ENCODE results near the gene SPC24. TPM values are rescaled to one million over a fixed set of nuclear protein-coding genes. Genes with fewer than 3 reads are reported as not detected.
"Not testable (repeated sequence)": the region's sequence is repeated elsewhere in the genome, so short reads cannot be mapped to it uniquely, and the experiment has no call there.

The SPC24 gene
- total RNA-seq, 1 donor from 2014 or later, result 33.0 TPM

- no peak for DNase-seq (ENCODE audit: low read depth)
- TF ChIP-seq, protein P1, sequence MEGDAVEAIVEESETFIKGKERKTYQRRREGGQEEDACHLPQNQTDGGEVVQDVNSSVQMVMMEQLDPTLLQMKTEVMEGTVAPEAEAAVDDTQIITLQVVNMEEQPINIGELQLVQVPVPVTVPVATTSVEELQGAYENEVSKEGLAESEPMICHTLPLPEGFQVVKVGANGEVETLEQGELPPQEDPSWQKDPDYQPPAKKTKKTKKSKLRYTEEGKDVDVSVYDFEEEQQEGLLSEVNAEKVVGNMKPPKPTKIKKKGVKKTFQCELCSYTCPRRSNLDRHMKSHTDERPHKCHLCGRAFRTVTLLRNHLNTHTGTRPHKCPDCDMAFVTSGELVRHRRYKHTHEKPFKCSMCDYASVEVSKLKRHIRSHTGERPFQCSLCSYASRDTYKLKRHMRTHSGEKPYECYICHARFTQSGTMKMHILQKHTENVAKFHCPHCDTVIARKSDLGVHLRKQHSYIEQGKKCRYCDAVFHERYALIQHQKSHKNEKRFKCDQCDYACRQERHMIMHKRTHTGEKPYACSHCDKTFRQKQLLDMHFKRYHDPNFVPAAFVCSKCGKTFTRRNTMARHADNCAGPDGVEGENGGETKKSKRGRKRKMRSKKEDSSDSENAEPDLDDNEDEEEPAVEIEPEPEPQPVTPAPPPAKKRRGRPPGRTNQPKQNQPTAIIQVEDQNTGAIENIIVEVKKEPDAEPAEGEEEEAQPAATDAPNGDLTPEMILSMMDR (conservative IDR thresholded peaks at IDR 0.05; ENCODE audit: low read depth, low read length), result no peak
- no peak overlapping the region for H3K4me3 ChIP-seq (ENCODE audit: low read depth, low read length)
Measured at GRCh38 chr19:11164879-11165406, 9.4 kb upstream of the SPC24 start.

DNA sequence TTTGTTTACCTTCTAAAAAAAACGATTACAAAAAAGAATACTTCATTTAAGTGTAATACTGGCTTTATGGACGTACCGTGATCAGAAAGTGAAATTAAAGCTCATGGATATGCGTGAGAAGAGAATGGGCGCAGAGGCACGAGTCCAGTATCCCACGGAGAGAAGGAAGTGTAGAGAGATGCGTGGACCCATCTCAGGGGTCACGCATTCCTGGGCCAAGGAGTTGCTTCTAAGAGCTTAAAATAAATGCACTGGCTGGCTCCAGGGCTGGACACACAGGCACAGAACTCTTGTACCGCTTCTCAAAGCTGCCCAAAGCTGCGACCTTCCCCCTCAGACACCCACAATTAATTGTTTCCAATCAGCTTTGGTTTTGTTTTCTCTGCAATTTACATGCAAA, 8.7 kb upstream of the SPC24 start:
- TF ChIP-seq, protein P1 (conservative IDR thresholded peaks at IDR 0.05; ENCODE audit: low read depth, low read length), result no peak
- no peak overlapping the region for H3K4me3 ChIP-seq (ENCODE audit: low read depth, low read length)
- DNase-seq (ENCODE audit: low read depth), result no peak

DNA sequence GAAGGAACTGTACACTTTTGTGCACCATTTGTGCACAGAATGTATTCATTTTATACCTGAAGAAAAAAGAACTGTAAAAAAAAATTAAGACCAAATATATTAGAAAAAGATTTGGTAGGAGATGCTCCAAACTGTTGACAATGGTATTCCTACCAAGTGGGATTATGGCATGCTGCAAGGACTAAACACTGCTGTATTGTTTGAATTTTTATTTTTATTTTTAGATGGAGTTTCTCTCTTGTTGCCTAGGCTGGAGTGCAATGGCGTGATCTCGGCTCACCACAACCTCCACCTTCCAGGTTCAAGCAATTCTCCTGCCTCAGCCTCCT, 4.8 kb upstream of the SPC24 start:
- DNase-seq (ENCODE audit: low read depth); H3K4me3 ChIP-seq (ENCODE audit: low read depth, low read length): not testable (repeated sequence)

DNA sequence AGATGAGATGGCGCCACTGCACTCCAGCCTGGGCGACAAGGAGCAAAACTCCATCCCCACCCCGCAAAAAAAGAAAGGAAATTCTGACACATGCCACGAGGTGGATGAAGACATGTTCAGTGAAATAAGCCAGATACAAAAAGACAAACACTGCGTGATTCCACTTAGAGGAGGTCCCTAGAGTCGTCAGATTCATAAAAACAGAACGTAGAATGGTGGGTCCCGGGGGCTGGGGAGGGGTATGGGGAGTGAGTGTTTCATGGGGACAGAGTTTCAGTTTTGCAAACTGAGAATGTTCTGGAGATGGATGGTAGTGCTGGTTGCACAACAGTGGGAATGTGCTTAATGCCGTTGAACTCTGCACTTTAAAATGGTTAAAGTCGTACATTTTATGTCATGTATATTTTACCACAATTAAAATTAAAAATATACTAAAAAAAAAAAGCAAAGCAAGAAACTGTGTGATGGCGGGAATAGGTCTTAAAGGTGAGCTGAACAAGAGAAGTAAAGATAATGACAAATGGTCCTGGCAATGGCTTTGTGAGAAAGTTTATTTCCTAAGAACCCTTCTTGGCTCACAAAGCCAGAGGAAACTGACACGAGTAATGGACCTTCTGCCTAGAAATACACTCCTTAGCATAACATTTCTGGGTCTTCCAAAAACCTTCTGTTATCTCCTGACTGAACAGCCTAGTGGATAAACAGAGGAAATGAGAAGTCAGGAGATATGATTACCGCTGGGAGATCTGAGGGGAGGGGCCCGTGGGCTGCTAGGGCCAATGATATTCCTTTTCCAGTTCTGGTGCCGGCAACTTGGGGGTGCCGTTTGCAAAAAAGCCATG, 4.2 kb upstream of the SPC24 start:
- TF ChIP-seq, protein P1 (conservative IDR thresholded peaks at IDR 0.05; ENCODE audit: low read depth, low read length), result no peak
- no peak overlapping the region for H3K4me3 ChIP-seq (ENCODE audit: low read depth, low read length)
- DNase-seq (ENCODE audit: low read depth), result no peak

DNA sequence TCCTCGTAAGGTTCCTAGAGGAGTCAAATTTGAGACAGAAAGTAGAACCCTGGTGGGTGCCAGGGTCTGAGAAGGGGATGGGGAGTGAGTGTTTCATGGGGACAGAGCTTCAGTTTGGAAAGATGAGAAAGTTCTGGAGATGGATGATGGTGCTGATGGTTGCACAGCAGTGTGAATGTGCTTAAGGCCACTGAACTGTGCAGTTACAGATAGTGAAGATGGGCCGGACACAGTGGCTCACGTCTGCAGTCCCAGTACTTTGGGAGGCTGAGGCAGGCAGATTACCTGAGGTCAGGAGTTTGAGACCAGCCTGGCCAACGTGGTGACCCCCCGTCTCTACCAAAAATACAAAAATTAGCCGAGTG, 917 bp downstream of the SPC24 start:
- TF ChIP-seq, protein P1 (conservative IDR thresholded peaks at IDR 0.05; ENCODE audit: low read depth, low read length), result no peak
- H3K4me3 ChIP-seq (ENCODE audit: low read depth, low read length), result peak overlapping the region; percentile 67
- DNase-seq (ENCODE audit: low read depth), result no peak

- DNase-seq (ENCODE audit: low read depth), result peak; percentile 84
- no peak overlapping the region for H3K4me3 ChIP-seq (ENCODE audit: low read depth, low read length)
Measured at GRCh38 chr19:11152318-11153062, 3.1 kb downstream of the SPC24 start.

GRCh38 chr19:11151181-11151580, 4.4 kb downstream of the SPC24 start:
- TF ChIP-seq, protein P1 (conservative IDR thresholded peaks at IDR 0.05; ENCODE audit: low read depth, low read length), result no peak
- no peak for DNase-seq (ENCODE audit: low read depth)

More at GRCh38 chr19:11152318-11153062, 3.1 kb downstream of the SPC24 start:
- TF ChIP-seq, protein P1 (conservative IDR thresholded peaks at IDR 0.05; ENCODE audit: low read depth, low read length), result no peak

More at GRCh38 chr19:11151181-11151580, 4.4 kb downstream of the SPC24 start:
- no peak overlapping the region for H3K4me3 ChIP-seq (ENCODE audit: low read depth, low read length)
